ENCODE data around the gene HAAO. TPM values are rescaled to one million over a fixed set of nuclear protein-coding genes. Genes with fewer than 3 reads are reported as not detected.

Gene HAAO
- total RNA-seq, 1 experiment from 2014 or later = 0.74 TPM

- Histone ChIP-seq H3K9me3 (ENCODE audit: control insufficient read depth, insufficient read depth, low read depth, low read length) (no peaks in the 10 kb centered on the region), H3K4me1 (ENCODE audit: control insufficient read depth, insufficient read depth, low read length) (no peaks in the 10 kb centered on the region), H3K27ac (ENCODE audit: low read length) (no peak overlapping the region), H3K36me3 (ENCODE audit: control insufficient read depth, insufficient read depth, low read length) (no peaks in the 10 kb centered on the region), H3K27me3 (ENCODE audit: control insufficient read depth, insufficient read depth, low read length) (no peaks in the 10 kb centered on the region), H3K4me3 (ENCODE audit: low read depth in 2 of 2, low read length in 2 of 2) (no peak overlapping the region)
- BruUV-seq (replicated peaks) = no TSS peak
- ChIA-PET CTCF (interaction anchor here (0.7 kb wide), 1 partner anchor 325 kb away, joined by 3 read pairs; no protein-coding TSS in a partner anchor), POLR2A (no interaction called here)
- intact Hi-C loops (cut with micrococcal nuclease; ENCODE audit: unreplicated experiment) (no loop called here), in situ Hi-C loops (cut with HindIII; ENCODE audit: low pct_unique_long_range_greater_than_20kb, low sequenced_read_pairs) (no loop called here)
- no peak for ATAC-seq
- TF ChIP-seq REST (IDR thresholded peaks at IDR 0.05; ENCODE audit: insufficient read depth in 1 of 2, low read depth in 2 of 2, low read length in 1 of 2) (no peak), SIN3A (IDR thresholded peaks at IDR 0.05; ENCODE audit: borderline replicate concordance, insufficient read depth, low read depth, low read length) (no peak), POLR2AphosphoS5 (IDR thresholded peaks at IDR 0.05; ENCODE audit: low read depth, low read length) (no peak), TCF7L2 (IDR thresholded peaks at IDR 0.05; ENCODE audit: low read depth, low read length) (no peak)
- TF ChIP-seq, protein P1, sequence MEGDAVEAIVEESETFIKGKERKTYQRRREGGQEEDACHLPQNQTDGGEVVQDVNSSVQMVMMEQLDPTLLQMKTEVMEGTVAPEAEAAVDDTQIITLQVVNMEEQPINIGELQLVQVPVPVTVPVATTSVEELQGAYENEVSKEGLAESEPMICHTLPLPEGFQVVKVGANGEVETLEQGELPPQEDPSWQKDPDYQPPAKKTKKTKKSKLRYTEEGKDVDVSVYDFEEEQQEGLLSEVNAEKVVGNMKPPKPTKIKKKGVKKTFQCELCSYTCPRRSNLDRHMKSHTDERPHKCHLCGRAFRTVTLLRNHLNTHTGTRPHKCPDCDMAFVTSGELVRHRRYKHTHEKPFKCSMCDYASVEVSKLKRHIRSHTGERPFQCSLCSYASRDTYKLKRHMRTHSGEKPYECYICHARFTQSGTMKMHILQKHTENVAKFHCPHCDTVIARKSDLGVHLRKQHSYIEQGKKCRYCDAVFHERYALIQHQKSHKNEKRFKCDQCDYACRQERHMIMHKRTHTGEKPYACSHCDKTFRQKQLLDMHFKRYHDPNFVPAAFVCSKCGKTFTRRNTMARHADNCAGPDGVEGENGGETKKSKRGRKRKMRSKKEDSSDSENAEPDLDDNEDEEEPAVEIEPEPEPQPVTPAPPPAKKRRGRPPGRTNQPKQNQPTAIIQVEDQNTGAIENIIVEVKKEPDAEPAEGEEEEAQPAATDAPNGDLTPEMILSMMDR (IDR thresholded peaks at IDR 0.05) = no peak
- no peak for DNase-seq (ENCODE audit: low read depth, low spot score)
Measured at GRCh38 chr2:42800981-42801380, 8.6 kb upstream of the HAAO start.

- Histone ChIP-seq H3K4me1 (ENCODE audit: control insufficient read depth, insufficient read depth, low read length) (no peaks in the 10 kb centered on the region), H3K4me3 (ENCODE audit: low read depth in 2 of 2, low read length in 2 of 2) (no peak overlapping the region), H3K36me3 (ENCODE audit: control insufficient read depth, insufficient read depth, low read length) (no peaks in the 10 kb centered on the region), H3K9me3 (ENCODE audit: control insufficient read depth, insufficient read depth, low read depth, low read length) (no peaks in the 10 kb centered on the region), H3K27ac (ENCODE audit: low read length) (no peak overlapping the region), H3K27me3 (ENCODE audit: control insufficient read depth, insufficient read depth, low read length) (no peaks in the 10 kb centered on the region)
- TF ChIP-seq, protein P1 (IDR thresholded peaks at IDR 0.05) = no peak
- TF ChIP-seq REST (IDR thresholded peaks at IDR 0.05; ENCODE audit: insufficient read depth in 1 of 2, low read depth in 2 of 2, low read length in 1 of 2) (no peak), POLR2AphosphoS5 (IDR thresholded peaks at IDR 0.05; ENCODE audit: low read depth, low read length) (no peak), SIN3A (IDR thresholded peaks at IDR 0.05; ENCODE audit: borderline replicate concordance, insufficient read depth, low read depth, low read length) (no peak), TCF7L2 (IDR thresholded peaks at IDR 0.05; ENCODE audit: low read depth, low read length) (no peak)
- no TSS peak for BruUV-seq (replicated peaks)
- POLR2A ChIA-PET = no interaction called here
- intact Hi-C loops (cut with micrococcal nuclease; ENCODE audit: unreplicated experiment) = no loop called here
- no peak for ATAC-seq
- in situ Hi-C loops (cut with HindIII; ENCODE audit: low pct_unique_long_range_greater_than_20kb, low sequenced_read_pairs) = no loop called here
- CTCF ChIA-PET = interaction anchor here (0.7 kb wide), 1 partner anchor 324 kb away, joined by 3 read pairs; no protein-coding TSS in a partner anchor
- no peak for DNase-seq (ENCODE audit: low read depth, low spot score)
Measured at GRCh38 chr2:42800461-42800962, 8.1 kb upstream of the HAAO start.
